Lower leg skin (tissue), 4 donors: ENCODE data around the gene SLC25A13. TPM values are rescaled to one million over a fixed set of nuclear protein-coding genes. Genes with fewer than 3 reads are reported as not detected.

Source experiments
- DNase-seq, 2 donors: peaks; one replicate each; pipeline ENCODE4 v3.0.0-alpha.2; 2019; ENCODE audit warnings: low spot score in 2 of 2
- H3K4me3 ChIP-seq: fragments of 200-600 bp; sonication (generic); 2 replicates; pipeline ENCODE4 v1.5.1; 2017; ENCODE audit warnings: mild to moderate bottlenecking, low read depth; ENCODE audit not compliant: poor library complexity, severe bottlenecking
- POLR2A ChIP-seq, 2 donors: fragments of 450-650 bp; IDR thresholded peaks; one replicate each; pipeline ENCODE4 v1.6.1; 2016 to 2017; ENCODE audit warnings: antibody characterized with exemption in 2 of 2, mild to moderate bottlenecking in 1 of 2, moderate library complexity in 1 of 2
- WGBS, 2 donors: methylation state at CpG; one replicate each; pipeline ENCODE4 v1.1.5; 2018; 5-methylcytosine and 5-hydroxymethylcytosine counted together
- intact Hi-C: fragments of 100-400 bp; cut with DNase I; formaldehyde crosslinking; loops from one replicate; pipeline ENCODE4 v1.15.0; 2023; ENCODE audit warnings: low total_unique reads
- total RNA-seq, 4 donors: library from RNA; depleted of rRNA; stranded (reverse); fragments of >200 nt; gene quantifications; one replicate each; pipeline ENCODE4 v1.1.0, GENCODE V29; 2016
- TF ChIP-seq, protein P1 (sequence below), 3 donors: fragments of 450-650 bp; IDR thresholded peaks; one replicate each; pipeline ENCODE4 v1.5.1; 2016; ENCODE audit warnings: antibody characterized with exemption in 3 of 3, mild to moderate bottlenecking in 3 of 3, moderate library complexity in 2 of 3

The SLC25A13 gene
- total RNA-seq, 4 donors from 2014 or later = 28.5 to 39.8 (median 33.0) TPM

DNA sequence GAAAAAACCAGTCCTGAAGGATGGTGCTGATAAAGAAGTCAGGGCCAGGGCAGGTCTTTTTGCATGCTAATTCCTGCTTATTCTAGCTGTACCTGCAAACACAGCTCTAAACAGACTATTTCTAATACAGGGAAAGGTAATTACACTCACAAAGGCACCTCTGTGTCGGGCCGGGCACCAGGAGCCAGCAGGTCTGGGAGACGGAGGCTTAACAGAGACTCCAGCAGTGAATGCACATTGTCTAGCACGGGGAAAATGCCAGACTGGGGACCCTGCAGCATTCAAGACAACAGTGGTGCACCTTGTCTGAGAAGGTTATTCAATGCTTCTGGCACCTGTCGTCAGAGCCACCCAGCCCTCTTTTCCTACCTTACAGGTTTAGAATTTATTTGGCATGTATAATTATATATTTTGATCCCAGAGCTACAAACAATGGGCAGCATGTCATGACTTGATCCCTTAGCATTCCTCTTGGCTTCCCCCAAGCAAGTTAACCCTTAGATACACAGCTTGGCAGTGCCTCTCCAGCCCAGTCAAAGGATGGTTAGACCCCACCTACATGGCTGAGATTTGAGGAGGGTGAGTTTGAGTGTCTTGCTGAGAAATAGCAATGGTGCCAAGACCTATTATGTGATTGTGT is 185.2 kb downstream of the SLC25A13 start:
- DNase-seq = no peak
- TF ChIP-seq, protein P1, sequence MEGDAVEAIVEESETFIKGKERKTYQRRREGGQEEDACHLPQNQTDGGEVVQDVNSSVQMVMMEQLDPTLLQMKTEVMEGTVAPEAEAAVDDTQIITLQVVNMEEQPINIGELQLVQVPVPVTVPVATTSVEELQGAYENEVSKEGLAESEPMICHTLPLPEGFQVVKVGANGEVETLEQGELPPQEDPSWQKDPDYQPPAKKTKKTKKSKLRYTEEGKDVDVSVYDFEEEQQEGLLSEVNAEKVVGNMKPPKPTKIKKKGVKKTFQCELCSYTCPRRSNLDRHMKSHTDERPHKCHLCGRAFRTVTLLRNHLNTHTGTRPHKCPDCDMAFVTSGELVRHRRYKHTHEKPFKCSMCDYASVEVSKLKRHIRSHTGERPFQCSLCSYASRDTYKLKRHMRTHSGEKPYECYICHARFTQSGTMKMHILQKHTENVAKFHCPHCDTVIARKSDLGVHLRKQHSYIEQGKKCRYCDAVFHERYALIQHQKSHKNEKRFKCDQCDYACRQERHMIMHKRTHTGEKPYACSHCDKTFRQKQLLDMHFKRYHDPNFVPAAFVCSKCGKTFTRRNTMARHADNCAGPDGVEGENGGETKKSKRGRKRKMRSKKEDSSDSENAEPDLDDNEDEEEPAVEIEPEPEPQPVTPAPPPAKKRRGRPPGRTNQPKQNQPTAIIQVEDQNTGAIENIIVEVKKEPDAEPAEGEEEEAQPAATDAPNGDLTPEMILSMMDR (IDR thresholded peaks at IDR 0.05) = no peak
- TF ChIP-seq POLR2A (IDR thresholded peaks at IDR 0.05) = no peak
- intact Hi-C loops = no loop called here
- no peak overlapping the region for H3K4me3 ChIP-seq
- WGBS, 2 donors = 56 to 83% methylated on average over 5 of the region's 5 CpGs

DNA sequence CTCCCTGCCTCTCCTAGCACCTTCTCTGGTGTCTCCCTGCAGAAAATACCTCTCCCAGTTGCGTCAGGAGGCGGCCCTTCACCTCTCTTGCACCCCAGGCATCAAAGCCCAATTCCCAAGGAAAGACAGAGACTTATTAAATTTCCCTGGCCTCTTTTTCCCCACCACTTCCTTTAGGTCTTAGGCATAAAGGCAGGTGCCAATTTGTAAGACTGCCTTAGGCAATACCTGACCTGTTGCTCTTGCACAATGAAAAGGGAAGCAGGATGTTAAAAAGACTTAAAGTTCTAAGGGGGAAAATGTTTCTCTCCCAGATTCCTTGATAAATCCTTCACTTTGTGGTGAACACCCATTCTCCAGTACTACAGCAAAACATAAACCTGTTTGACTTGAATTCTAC is 186.7 kb downstream of the SLC25A13 start:
- intact Hi-C loops = no loop called here
- 71 to 86% methylated on average over 2 of the region's 2 CpGs for WGBS, 2 donors
- DNase-seq = no peak
- no peak for TF ChIP-seq POLR2A (IDR thresholded peaks at IDR 0.05)
- TF ChIP-seq, protein P1 (IDR thresholded peaks at IDR 0.05) = no peak
- H3K4me3 ChIP-seq = no peak overlapping the region

DNA sequence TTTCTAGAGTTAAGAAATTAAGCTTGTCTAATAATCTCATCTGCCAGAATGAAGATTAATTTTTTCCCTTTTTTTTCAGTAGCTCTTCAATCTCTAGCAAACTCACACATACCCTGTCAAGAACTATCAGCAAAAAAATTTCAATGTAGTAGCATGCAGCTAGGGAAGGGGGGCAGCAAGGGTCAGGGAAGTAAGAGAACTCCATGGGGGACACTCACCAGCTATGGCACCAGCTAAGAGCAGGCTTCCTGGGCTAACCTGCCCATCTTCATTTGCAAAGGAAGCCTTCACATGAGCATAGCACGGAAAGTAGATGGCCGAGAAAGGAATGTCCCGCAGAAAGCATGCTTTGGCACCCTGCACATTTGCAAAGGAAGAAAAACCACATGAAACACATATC is 190.4 kb downstream of the SLC25A13 start:
- intact Hi-C loops = no loop called here
- whole genome bisulfite sequencing, 2 donors = 82% methylated on average over 3 of the region's 3 CpGs
- no peak for TF ChIP-seq POLR2A (IDR thresholded peaks at IDR 0.05)
- TF ChIP-seq, protein P1 (IDR thresholded peaks at IDR 0.05) = no peak
- no peak overlapping the region for H3K4me3 ChIP-seq
- DNase-seq = no peak

DNA sequence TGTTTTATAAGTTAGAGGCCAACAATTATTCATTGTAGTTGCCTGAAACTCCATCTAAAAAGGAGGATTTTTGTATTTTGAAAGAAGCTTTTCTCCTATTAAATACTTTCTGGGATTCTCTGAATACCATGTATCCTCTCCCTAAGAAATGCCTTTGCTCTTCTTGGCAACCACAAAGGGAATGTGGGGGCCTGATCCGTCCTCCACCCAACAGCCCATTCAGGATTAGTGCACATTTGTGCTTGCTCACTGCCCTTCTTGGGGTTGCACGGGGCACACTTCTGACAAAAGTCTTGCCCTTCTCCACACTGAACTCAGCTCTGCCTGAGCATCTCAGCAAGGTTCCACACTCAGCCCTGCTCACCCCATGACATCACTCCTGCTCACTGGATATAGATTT is 194.2 kb downstream of the SLC25A13 start:
- intact Hi-C loops = no loop called here
- TF ChIP-seq POLR2A (IDR thresholded peaks at IDR 0.05) = no peak
- TF ChIP-seq, protein P1 (IDR thresholded peaks at IDR 0.05) = no peak
- no peak overlapping the region for H3K4me3 ChIP-seq
- DNase-seq = no peak
- WGBS, 2 donors = 62 to 90% methylated on average over 2 of the region's 2 CpGs

DNA sequence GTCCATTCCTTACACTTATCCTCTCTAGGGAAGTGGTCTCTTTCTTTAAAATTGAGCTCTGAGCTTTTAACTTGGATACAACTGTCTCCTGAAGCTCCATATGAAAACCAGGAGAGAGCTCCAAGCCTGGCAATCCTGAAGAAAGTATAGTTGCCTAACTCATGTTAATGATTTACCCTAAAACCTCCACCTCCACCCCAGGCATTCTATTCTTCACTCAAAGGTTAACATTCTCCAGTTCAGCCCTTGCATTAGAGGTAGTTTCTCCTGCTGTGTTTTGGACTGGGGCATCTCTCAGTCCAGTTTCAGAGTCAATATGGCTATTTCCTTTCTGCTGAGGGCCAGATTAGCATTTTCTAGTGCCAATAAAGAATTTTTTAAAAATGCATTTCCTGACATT is 195.5 kb downstream of the SLC25A13 start:
- TF ChIP-seq, protein P1 (IDR thresholded peaks at IDR 0.05) = no peak
- TF ChIP-seq POLR2A (IDR thresholded peaks at IDR 0.05) = no peak
- no peak for DNase-seq
- H3K4me3 ChIP-seq = no peak overlapping the region
- intact Hi-C loops = no loop called here

DNA sequence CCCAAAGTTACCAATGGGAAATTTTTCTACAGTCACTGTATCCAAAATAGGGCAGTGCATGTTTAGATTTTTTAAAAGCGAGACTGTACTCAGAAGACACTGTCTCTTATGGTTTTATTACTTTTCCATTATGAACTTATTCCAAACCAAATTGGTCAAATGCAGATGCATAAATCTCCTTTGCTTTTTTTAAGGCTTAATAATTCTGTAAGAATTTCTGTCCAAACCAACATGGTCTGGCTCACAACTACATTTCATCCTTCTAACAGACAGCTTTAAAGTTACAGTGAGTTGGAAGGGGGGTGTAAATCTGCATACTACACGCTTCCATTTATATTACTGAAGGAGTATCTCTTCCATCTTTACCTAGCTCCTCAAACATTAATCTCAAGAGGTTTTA is 199.2 kb downstream of the SLC25A13 start:
- H3K4me3 ChIP-seq = no peak overlapping the region
- WGBS, 2 donors = 73 to 77% methylated on average over 2 of the region's 2 CpGs
- no peak for TF ChIP-seq POLR2A (IDR thresholded peaks at IDR 0.05)
- TF ChIP-seq, protein P1 (IDR thresholded peaks at IDR 0.05) = no peak
- no peak for DNase-seq
- intact Hi-C loops = no loop called here
